Left hindlimb (tissue), 1 donor: ENCODE measurements around the gene SLC22A12.

Source experiments
- DNase-seq: peaks from one replicate; pipeline ENCODE4 v3.0.0-alpha.2; 2018

SLC22A12 gene

DNA sequence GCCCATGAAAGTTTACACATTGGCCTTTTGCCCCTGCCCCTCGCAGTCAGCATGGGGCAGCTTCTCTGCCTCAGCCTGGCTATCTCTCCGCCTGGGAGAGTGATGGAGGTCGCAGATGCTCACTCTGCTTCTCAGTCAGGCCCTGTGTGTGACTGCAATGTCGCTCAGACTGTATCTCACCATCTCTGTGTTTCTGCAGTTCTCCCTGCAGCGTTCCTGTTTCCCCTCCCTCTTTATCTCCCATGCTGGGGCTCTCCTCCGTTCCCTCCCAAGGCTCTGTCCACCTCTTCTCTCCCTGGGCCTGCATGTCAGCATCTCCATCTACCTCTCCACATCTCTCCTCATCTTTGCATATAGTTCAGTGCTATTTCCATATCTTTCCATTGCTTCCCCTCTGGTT, 38.1 kb downstream of the SLC22A12 start:
- no peak for DNase-seq

DNA sequence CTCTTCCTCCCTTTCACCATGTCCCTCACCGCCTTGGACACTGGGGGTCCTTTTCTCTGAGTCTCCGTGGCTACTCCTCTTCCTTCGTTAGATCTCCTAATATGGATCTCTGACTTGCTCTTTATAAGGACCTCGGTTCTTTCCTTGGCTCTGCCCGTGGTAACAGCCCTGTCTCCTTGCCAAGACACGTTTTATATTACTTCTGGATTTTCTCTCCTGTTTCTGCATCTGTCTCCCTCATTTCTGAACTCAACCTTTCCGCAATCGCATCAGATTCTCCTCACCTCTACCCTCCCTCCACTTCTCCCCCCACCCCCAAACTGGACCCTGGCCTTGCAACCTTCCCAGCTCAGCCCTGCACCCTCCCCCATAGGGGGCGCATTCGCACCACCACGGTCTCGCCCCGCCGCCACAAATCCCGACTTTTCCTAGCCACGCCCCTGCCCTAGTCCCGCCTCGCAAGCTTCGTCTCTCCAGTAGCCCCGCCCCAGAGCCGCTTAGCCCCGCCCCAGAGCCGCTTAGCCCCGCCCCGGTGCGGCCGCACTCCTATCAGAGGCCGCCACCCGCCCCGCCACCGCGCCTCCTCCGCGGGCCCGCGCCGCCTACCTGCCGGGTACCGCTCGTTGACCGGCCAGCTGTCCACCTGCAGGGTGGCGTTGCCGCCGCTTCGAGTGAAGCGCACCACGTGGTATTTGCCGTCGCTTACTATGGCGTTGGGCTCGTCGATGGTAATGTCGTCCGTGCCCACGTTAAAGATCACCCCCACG, 39.0 kb downstream of the SLC22A12 start:
- DNase-seq: no peak

DNA sequence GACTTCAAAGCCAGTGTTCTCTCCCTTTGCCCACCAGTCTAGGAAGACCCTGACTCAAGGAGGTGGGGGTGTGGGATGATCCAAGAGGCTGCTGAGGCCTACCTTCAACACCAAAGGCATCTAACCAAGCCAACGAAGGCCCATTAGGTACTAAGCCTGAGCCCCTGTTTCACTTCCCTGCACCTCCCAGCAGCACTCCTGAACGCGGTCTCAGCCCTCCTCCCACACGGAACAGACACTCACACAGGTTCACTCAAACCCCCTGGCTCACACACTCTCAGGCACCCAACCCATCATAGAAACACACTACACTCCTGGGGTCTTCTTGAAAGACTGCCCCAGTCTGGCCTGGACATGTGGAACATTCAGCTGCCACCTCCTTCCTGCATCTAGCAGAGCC, 40.7 kb downstream of the SLC22A12 start:
- DNase-seq: no peak

DNA sequence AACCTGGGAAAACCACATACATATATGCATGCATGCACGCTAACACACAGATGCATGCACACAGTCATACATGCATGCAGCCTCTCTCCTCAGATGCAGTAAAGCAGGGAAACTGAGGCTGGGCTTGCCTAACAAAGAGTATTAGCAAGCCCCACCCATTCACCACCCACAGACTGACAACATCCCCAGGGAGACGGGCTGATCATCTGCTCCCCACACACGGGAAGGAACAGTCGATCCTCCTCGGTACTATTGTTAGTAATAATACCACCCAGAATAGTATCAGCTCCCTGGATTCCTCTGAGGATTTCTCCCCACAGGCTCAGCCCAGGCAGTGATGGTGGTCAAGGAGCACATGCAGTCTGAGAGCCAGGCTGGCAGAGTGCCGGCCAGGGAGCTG, 41.2 kb downstream of the SLC22A12 start:
- no peak for DNase-seq

DNA sequence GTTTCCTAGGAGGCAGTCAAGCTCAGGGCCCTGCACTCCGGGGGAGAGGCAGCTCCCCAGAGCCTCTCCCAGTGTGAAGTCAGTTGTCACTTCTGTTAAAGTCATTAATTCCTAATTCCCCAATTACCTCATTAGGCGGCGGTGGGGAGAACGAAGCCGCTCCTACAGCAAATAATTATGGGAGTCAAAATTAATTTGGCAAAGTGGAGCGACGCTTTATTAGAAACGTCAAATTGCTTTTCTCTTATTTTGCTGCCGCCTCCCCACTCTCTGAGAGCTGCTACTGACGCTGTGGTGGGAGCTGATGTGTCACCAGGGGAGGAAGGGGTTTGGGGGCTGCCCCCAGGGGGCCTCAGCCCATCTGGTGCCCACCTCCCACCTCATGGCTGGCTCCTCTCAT, 41.6 kb downstream of the SLC22A12 start:
- DNase-seq: no peak

DNA sequence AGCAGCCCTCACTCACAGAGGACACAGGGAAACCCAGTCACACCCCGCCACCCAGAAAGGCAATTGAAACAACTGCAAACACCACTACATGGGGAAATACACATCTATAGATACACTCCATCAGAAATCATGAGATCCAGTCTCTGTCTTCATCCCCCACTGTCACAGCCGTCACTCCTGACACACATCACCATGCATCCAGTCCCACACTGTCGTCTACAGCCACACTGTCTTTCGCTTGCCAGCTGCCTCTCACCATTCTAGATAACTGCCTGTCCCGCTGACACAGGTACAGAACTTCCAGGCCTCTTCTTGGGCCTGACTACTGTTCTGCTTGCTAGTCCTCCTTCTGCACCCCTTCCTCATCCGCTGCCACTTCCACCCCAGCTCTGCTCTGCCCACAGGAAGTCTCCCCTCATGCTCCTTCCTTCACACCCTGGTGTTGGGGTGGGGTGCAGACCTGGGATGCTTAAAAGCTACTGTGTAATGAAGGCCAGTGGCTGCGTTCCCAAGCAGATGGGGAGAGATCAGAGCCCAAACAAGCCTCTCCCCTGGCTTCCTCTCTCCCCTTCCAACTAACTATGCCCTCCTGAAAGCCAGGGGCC, 42.6 kb downstream of the SLC22A12 start:
- no peak for DNase-seq

DNA sequence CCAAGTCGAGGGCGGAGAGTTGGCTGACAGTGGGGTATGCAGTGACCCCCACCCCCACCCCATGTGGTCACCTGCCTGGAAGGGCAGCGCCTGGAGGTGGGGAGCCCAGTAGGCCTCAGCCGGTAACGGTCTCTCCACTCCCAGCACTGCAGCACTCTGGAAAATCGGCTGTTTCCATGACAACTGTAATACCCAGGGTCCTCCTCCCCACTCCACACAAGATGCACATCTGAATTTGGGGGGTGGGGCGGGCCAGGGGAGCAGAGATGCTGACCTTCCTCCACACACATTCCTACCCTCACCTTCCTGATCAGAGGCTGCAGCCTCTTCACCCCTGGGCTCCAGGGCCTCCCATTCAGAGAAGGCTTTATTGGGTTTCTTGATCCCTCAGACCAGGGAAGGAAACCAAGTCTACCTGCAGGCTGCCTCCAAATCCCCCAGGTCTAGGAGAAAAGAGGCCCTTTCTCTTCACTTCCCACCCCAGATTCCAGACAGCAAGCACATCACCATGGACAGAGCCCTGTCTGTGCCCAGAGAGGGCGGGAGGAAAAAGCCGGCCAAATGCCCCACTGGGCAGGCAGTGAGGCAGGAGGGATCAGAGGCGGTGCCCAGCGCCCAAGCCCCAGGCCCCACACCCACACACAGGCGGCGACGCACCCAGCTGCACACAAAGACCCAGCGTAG, 46.5 kb downstream of the SLC22A12 start:
- DNase-seq: no peak

DNA sequence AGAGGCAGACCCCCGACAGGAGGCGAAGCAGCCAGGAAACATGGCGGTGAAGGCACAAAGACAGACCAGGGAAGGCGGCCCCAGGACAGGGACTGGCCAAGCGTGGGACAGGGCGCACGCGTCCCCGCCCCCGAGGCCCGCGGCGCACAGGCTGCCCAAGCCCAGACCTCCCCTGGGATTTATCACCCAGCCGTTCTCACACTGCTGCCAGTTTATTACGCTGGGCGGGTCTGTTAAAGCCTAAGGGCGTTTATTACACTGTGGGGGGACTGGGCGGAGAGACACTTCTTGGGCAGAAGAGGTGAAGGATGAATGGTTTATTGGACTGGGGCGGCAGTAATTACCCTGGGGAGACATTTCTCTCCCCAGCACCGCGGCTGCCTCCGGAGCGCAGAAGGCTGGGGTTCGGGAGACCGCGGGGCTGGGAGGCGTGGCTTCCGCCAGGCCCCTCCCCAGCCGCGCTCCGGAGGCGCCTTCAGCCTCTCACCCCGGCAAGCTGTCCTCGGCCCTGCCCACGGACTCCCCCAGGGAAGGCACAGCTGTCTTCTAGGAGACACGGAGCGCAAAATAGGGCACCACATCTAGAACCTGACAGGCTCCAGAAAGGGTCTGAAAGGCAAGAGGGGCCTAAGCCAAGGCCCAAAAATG, 47.1 kb downstream of the SLC22A12 start:
- DNase-seq: no peak

DNA sequence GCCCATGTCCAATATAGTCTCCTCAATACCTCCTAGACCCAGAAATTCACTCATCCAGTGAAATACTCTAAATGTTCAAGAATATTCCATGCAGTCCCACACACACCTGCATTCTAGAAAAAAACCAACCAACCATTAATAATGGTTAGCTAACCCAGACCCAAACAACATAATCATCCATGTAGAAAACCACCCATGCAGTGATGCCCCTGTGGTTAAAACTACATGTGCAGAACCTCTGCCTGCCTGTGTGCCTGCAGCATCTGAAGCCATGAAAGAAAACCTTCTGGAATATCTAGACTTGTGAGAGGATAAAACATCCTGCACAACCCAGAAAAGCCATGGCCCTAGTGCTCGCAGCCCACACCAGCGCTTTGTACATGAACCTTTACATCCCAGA, 47.8 kb downstream of the SLC22A12 start:
- DNase-seq: no peak

DNA sequence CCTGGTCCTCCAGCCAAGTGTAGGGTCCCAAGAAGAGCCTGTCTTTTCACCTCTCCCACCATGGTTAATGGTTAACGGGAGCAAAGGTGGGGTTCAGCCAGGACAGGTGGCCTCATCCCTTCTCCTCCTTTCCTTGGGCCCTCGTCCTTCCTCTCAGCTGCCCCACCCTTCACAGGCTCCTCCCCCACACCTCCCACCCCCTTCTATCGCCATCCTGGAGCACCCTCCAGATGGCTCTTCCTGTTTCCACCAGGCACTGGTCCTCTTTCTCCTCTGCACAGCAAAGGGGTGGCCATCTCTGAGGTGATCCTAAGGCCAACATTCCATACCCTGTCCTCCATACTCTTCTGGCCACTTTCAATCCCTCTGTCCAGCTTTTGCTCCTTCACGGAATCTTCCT, 48.9 kb downstream of the SLC22A12 start:
- DNase-seq: no peak

DNA sequence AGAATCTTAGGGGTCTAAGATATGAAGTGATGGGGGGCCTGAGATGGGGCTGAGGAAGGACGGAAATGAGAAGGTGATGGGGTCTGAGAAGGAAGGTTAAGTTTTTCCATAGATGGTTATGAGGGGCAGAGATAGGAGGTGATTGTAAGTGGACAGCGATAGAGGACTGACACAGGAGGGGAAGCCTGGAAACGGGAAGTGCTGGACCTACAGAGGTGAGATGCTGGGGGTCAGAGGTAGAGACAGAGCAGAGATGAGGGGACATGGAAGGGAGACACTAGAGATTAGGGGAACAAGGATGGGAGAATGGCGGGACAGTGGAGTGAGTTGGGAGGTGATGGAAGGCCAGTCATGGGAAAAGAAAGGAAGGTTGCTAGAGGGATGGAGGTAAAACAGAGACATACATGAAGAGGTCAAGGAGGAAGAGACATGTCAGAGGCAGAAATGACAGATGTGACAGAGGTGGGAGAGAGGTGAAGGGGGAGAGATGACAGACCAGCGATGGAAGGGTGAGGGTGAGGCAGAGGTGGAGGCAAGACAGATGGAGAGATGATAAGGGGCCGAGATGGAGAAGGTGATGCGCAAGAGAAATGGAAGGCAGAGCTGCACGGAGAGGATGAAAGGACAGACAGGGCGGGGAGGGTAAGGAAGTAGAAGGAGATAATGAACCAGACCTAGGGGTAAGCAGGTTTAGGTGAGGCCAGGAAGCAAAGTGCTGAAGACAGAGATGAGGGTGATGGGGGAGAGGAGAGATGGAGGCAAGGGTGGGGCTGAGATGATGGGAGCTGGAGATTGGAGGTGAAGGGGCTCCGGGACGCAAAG, 50.8 kb downstream of the SLC22A12 start:
- no peak for DNase-seq

DNA sequence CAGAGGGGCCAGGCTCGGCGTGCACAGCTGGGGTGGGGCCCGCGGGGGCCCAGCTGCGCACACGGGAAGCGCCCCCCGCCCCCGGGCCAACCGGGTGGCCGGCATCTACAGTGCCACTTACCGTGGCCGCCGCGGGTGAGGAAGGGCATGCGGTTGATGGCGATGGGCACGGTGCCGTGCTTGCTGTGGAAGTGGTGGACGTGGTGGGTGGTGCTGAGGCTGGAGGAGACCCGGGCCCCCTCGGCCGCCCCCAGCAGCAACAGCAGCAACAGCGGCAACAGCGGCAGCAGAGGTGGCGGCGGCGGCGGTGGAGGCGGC, 51.4 kb downstream of the SLC22A12 start:
- no peak for DNase-seq

DNA sequence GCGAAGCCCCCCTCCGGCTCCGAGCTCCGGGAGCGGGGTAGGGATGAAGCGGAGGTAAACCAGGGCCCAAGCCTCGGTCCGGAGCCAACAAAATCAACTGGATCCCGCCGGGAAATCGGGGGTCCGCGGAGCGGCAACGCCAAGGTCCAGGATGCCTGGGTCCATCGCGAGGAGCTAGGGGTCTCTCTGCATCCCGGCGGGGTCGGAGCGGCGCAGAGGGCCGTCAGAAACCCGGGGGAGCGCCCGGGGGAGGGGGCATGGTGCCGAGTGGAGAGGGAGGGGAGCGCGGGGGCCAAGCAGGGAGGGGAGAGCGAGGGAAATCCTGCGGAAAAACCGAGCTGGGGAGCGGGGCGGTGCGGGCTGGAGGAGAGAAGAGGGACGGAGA, 51.8 kb downstream of the SLC22A12 start:
- no peak for DNase-seq

DNA sequence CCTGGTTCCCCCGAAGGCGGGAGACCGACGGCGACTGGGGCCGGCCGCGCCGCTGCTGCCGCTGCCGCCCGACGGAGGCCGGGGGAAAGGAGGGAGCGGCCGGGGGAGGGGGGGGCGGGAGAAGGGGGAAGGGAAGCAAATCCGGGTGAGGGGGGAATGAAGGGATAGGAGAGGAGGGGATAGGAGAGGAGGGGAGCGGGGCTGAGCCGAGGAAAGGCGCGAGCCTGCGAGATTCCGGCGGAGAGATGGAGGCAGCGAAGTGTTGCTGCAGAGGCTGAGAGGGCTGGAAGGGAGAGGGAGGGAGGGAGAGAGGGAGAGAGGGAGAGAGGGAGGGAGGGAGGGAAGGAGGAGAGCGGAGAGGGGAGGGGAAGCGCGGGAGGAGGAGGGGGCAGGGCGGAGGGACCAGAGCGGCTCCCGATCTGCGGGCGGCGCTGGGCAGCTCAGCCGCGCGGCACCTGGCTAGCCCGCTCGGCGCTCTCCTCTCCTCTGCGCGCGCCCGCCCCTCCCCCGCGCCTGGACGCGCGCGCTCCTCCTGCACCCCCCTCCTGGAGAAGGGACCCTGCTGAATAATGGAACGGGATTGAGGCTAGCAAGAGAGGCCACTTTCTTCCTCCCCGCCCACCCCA, 52.3 kb downstream of the SLC22A12 start:
- peak; percentile 79 for DNase-seq

DNA sequence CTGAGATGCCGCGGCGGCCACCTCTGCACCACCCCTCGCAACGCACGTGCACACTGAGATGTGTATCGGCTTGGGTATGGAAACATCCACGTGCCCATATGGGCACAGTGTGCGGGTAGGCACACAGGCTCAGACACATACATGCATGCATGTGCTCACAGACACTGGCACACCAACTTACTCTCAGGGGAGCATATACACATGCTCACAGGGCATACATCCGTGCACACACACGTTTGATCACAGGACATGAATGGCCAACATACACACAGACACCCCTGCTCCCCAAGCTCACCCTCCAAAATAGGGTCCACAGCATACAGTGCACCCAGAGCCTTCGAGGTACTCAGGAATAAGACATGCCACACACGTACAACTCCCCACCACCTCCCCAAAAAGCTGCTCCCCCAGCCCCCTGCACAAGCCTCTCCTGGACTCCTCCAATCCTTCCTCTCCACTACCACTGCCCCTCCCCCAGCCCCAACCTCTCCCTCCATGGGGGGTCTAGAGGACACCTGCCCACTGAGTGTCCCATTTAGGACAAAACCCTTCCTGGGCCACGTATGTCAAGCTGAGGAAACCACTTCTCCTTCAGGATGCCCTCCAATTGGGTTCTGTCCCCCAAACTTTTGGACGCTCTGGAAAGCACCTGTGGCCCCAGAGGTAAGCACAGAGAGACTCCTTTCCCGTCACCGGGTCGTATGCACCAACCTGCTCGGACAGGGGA, 53.1 kb downstream of the SLC22A12 start:
- no peak for DNase-seq

DNA sequence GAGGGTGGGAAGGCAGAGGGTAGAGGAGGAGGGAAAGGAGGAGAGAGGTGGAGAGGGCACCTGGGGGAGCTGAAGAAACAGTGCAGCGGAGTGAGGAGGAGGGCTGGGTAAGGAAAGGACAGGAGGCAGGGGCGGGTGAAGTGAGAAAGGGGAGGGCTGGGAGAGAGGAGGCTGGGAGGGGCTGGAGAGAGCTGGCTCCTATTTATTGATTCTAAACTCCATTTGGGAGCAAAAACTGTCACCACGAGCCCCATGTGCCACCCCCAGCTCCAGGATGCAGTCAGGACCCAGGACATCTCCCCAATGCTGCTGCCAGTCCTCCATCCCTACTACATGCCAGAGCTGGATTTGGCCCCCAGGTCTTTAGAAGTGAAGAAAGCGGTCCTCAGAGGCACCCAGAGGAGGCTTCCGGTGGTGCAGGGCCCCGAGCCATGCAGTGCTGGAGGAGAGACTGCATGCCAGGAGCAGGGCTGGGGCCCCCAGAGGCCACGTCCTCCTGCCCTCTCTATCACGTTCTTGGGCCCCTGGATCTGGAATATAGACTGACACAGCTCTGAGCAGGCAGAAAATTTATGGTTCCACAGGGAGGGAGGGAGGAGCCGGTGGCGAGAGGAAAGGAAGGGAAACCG, 53.7 kb downstream of the SLC22A12 start:
- DNase-seq: no peak

DNA sequence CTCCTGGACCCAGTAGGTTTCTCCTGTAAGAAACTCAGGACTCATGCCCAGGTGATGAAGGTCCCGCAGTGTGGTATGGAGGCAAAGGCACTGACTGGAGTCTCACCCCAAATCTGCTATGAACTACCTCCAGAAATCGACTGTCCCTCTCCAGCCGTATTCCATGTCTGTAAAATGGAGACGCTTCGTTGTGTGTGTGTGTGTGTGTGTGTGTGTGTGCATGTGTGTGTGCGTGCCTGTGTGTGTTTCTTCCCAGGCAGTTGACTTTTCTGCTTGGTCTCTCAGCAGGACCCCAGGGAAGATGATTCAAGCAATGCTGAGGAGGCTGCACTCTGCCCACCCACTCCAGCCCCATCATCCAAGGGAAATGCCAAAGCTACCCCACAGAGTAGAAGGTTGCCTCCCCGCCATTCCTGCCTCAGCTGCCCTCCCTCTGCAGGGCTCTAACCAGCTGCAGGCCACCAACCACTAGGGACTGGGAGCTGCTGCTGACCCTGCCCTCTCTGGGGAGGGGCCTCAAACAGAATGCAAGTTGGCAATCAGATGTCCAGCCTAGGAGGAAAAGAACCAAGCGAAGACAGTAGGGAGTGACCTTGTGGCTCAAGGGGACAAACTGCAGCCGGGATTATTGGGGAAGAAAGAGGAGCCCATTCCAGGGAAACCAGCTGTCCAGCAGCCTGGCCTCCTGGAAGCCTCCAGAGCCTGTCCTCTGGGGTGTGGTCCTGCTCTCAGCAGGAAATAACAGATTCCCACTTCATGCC, 56.2 kb downstream of the SLC22A12 start:
- no peak for DNase-seq

DNA sequence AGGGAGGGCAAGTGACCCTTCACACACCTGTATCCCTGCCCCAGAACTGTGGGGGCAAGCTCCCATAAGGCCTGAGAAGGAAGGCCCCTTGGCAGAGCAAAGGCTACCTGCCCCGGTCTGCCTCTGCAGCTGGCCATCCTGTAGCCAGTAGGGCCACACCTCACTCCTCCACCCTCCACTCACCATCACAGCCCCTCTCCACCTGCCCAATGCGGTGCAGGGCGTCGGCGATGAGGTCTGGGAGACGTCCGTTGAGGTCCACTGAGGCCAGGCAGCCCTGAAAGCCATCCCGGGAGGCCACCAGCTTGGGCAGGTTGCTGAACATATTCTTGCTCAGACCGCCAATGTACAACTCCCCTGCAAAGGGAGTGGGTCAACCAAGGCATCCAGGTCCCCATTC, 57.5 kb downstream of the SLC22A12 start:
- DNase-seq: no peak

DNA sequence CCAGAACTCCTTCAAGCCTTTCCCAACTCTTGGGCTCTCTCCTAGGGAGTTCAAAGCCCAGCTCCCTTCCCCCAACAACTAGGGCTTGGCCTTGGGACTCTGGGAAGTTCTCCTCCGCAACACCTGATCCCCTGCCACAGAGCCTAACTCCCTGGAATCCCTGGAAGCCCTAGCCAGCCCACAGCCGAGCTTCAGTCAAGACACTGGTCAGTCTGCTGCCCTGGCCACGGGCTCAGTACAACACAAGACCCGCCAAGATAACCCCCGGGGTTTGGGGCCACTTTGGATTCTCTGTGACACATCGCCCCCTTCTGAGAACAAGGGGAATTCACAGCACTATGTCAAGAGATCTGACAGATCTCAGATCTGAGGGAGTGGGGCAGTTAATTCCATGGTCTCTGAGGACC, 58.3 kb downstream of the SLC22A12 start:
- no peak for DNase-seq

DNA sequence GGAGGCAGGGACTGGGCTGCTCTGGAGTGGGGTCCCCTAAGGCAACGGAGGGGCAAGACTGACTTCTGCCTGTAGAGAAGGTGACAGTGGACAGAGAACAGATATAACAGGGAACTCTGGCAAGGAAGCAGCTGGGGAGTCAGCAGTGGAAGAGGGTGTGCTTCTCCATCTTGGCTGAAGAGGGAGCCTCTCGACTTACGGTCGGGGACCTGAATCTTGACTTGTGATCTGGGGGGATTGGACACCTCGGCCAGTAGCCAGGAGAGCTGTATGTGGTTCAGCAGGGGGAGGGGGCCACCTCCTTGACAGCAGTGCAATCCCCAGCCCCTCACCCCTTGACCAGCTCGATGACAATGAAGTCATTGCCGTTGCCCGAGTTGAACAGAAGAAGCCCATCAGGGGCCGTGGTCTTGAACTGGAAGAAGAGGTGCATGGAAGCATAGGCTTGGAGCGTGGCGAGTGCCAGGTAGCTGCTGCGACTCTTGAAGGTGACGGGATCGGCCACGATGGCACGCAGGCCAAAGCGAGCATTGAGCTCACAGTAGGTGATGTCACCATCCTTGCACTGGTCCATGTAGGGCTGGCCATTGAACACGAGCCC, 60.0 kb downstream of the SLC22A12 start:
- no peak for DNase-seq
